COLO829 (cell line): ENCODE results near the gene ECHDC3.
A peak's percentile ranks its signal among the peaks of the same experiment; 100 is the strongest.

ENCODE experiments used
- DNase-seq: peaks from one replicate; pipeline ENCODE4 v3.0.0; 2012; ENCODE audit warnings: low spot score

The ECHDC3 gene

GRCh38 chr10:11782793-11783557, 40.8 kb downstream of the ECHDC3 start:
- DNase-seq: peak; percentile 60

GRCh38 chr10:11783558-11783865, 41.3 kb downstream of the ECHDC3 start:
- DNase-seq: no peak

- DNase-seq: no peak
These were observed 45.2 kb downstream of the ECHDC3 start for GRCh38 chr10:11787374-11787773.

GRCh38 chr10:11787846-11788245, 45.7 kb downstream of the ECHDC3 start:
- DNase-seq: no peak

- DNase-seq: no peak
These were observed 47.1 kb downstream of the ECHDC3 start for GRCh38 chr10:11789306-11789705.

GRCh38 chr10:11789956-11790355, 47.8 kb downstream of the ECHDC3 start:
- no peak for DNase-seq

GRCh38 chr10:11793762-11794479, 51.7 kb downstream of the ECHDC3 start:
- DNase-seq: no peak

GRCh38 chr10:11794566-11794965, 52.4 kb downstream of the ECHDC3 start:
- DNase-seq: no peak

- no peak for DNase-seq
These were observed 53.1 kb downstream of the ECHDC3 start for GRCh38 chr10:11795101-11795920.

GRCh38 chr10:11796474-11796873, 54.3 kb downstream of the ECHDC3 start:
- DNase-seq: no peak

GRCh38 chr10:11797281-11797680, 55.1 kb downstream of the ECHDC3 start:
- no peak for DNase-seq

GRCh38 chr10:11797847-11798633, 55.9 kb downstream of the ECHDC3 start:
- DNase-seq: no peak

- no peak for DNase-seq
These were observed 56.9 kb downstream of the ECHDC3 start for GRCh38 chr10:11798845-11799735.

- no peak for DNase-seq
These were observed 57.5 kb downstream of the ECHDC3 start for GRCh38 chr10:11799736-11800080.

GRCh38 chr10:11804336-11804735, 62.2 kb downstream of the ECHDC3 start:
- DNase-seq: no peak

GRCh38 chr10:11805792-11806191, 63.6 kb downstream of the ECHDC3 start:
- DNase-seq: no peak

GRCh38 chr10:11806706-11807105, 64.5 kb downstream of the ECHDC3 start:
- DNase-seq: no peak

GRCh38 chr10:11808808-11809207, 66.6 kb downstream of the ECHDC3 start:
- no peak for DNase-seq

- no peak for DNase-seq
These were observed 68.2 kb downstream of the ECHDC3 start for GRCh38 chr10:11810313-11810766.

GRCh38 chr10:11810973-11811372, 68.8 kb downstream of the ECHDC3 start:
- no peak for DNase-seq

GRCh38 chr10:11813177-11813576, 71.0 kb downstream of the ECHDC3 start:
- no peak for DNase-seq
